Activated T-cell treated with anti-CD3 and anti-CD28 coated beads for 1 hour (primary cell): ENCODE measurements around the gene P4HA3.

ENCODE experiments used
- DNase-seq: peaks from one replicate; pipeline ENCODE4 v3.0.0-alpha.2; 2020; ENCODE audit warnings: low read depth

P4HA3 gene

DNA sequence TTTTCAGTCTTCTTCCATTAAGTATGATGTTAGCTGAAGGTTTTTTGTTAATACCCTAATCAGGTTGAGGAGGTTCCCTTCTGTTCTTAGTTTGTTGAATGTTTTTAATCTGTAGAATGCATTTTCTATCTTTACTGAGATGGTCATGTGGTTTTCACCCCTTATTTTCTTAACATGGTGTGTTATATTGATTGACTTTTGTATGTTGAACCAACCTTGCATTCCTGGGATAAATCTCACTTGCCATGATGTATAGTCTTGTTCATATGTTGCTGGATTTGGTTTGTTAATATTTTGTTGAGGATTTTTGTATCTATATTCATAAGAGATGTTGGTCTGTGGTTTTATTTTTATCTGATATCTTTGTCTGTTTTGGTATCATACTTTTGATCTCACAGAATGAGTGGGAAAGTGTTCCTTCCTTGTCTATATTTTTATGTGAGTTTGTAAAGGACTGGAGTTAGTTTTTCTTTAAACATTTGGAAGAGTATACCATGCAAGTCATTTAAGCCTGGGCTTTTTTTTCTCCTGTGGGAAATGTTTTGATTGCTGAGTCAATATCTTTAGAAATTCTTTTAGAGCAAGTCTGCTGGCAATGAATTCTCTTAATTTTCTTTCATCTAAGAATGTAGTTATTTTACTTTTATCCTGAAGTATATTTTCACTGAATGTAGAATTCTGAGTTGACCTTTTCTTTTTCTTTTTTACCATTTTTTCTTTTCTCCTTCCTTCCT, 5.5 kb upstream of the P4HA3 start:
- no peak for DNase-seq

DNA sequence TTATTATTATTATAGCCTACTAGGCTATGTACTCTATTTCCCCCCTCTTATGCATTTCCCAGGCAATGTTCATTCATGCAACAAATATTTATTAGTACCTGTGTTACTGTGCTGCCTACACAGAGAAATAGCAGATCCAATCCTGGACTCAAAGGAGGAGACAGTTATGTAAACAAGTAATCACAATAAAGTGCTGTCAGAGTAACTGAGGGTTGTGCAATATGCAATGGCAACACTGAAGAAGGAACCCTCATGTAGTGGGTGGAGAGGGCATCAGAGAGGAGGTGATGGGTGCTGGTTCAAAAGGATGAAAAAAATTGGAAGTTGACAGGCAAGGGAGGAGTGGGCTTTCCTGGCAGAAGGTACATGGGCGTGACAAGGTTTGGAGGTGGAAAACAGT, 886 bp upstream of the P4HA3 start:
- DNase-seq: no peak

DNA sequence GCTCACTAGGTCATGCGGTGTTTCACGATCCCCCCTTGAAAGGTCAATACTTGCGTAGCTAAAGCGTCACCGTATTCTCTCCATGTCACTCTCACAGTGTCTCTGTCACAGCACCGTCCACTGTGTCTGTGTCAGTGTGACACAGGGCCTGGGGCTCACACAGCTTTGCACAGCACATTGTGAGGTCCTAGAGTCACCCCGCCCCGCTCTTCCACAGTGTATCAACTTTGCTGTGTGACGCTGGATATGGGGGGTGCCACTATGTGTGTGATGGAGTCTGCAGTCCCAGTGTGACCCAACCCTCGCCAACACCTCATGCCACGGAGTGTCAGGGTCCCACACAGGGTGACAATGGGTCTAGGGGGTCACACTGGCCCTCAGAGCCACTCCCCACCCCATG, 583 bp downstream of the P4HA3 start:
- DNase-seq: no peak

GRCh38 chr11:74307434-74307833, 4.0 kb downstream of the P4HA3 start:
- no peak for DNase-seq

- DNase-seq: no peak
Measured at GRCh38 chr11:74306435-74307175, 4.8 kb downstream of the P4HA3 start.

- no peak for DNase-seq
Measured at GRCh38 chr11:74299015-74299414, 12.4 kb downstream of the P4HA3 start.

DNA sequence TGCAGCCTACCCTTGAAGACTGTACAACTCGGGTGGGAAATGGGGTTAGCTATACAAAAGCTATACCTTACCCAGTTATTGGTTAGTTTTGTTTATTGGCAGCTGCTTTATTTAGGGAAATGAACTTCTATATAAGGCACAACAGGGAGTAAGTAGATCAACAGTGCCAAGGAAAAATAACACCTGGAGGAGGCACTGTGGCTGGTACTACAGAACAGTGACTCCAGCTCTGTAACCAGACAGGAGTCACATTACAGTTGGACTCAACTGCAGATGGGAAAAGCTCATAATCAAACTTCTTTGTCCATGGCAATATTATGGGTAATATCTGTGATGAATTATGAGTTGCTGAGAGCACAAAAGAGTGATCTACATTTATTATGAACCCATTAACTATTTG, 14.0 kb downstream of the P4HA3 start:
- DNase-seq: no peak

GRCh38 chr11:74288911-74289310, 22.5 kb downstream of the P4HA3 start:
- no peak for DNase-seq

- DNase-seq: no peak
Measured at GRCh38 chr11:74288161-74288560, 23.3 kb downstream of the P4HA3 start.

- no peak for DNase-seq
Measured at GRCh38 chr11:74284466-74284865, 27.0 kb downstream of the P4HA3 start.

DNA sequence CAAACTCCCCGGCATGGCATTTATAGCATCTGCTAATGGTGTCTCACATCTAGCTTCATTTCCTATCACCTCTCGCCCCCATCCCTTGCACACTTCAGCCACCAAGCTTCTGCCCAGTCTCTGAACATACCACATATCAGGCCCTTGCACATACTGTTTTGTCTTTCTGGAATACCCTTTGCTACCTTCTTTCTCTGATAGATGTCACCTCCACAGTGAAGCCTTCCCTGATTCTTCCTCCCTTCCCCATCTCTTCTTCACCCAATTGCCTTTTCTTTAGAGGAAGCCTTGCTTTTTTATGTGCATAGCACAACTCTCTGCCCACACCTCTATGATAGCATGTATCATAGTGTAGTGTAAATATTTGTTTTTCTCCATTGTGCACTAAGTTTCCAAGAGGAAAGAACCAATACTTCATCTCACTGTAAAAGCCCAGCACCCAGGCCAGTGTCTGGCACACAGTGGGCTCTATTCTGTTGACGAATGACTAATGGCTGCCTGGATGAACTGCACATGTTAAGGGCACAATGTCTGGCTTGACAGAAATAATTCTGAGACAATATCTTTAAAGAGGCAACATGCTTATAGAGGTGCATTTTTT, 27.8 kb downstream of the P4HA3 start:
- DNase-seq: no peak

GRCh38 chr11:74282914-74283371, 28.5 kb downstream of the P4HA3 start:
- DNase-seq: no peak

- no peak for DNase-seq
Measured at GRCh38 chr11:74282421-74282820, 29.0 kb downstream of the P4HA3 start.

DNA sequence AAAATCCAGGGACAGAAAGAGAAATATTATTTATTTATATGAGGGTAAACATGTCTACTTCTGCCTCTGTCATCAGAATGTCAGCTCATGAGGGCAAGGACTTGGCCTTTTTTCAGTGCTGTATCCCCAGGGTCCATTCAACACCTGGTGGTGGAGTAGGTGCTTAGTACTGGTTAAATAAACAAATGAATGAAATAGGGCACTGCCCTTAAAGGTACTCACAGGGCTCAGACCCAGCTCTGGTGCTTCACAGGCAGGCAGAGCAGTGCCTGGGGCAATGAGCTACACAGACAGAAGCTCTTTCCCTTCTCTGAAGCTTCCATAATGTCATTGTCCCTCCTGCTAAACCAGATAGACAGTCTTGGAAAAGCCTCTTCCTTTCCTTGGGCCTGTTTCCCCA, 30.9 kb downstream of the P4HA3 start:
- DNase-seq: no peak

DNA sequence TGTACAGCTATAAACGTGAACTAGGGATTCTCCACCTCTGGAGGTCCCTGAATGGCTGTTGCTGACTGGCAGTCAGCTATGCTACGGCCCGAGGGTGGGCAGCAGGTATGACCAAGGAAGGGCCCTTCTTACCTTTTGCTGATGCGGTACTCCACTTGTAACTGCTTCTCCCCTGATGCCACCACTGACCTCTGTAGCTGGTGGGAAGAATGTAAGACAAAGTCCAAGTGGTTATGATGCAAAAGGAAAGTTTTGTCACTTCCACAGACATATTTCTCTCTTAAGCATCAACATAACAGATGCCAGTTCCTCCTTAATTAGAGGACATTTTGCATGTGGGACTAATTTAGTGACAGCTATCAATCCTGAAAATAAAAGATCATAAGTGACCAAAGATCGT, 32.2 kb downstream of the P4HA3 start:
- no peak for DNase-seq

DNA sequence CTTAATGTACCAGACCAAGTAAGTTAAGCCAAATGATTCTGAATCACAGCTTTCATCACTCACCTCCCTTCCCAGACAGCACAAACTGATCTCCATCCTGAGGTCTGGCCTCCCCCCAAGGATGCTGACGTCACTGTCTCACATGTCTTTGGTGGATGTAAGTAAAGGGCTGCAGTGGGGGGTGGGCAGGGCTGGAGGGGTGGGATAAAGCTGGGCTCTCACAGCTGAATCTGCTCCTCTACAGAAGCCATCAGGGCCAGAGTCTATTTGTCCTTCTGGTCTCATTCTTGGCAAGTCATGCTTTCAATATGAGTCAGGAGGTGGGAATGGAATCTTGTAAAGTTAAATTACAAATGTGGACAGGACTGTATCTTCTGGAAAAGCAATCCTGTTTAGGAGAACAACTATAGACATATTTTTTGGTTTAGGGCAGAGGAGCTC, 32.7 kb downstream of the P4HA3 start:
- no peak for DNase-seq

GRCh38 chr11:74278103-74278502, 33.3 kb downstream of the P4HA3 start:
- DNase-seq: no peak

DNA sequence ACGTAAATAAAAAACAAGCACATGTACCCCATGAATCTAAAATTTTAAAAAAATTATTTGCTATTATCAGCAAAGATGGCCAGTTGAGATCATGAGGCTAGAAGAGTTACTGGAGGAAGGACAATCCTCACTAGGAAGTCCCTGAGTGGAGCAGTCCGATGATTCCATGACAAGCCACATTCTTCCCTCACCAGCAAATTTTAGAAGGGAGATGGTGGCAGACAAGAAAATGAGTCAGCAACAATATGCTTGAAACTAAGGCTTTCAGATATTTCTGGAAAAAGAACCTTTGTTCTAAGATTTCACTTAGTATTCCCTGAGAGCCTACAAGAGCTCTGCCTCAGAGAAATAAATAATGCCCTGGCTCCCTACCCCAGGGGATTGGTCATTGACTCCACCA, 34.9 kb downstream of the P4HA3 start:
- DNase-seq: no peak

DNA sequence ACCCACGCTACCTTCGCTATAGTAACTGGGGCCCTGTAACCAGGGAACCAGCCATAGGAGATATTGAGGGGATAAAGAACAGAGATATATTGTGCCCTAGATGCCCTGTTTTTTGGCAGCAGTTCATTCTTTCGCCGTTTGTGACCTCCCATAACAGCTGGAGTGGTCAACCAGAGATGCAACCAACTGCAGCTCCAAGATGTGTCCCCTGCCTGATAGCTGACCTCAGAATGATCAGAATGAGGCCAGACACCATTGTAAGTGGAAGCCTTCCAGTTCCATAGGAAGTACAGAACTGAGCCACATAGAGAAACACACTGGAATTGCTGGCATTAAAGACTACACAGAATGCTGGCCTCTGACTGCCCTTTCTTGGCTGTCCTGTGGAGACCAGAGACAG, 39.2 kb downstream of the P4HA3 start:
- no peak for DNase-seq

- DNase-seq: no peak
Measured at GRCh38 chr11:74269161-74269811, 42.2 kb downstream of the P4HA3 start.

DNA sequence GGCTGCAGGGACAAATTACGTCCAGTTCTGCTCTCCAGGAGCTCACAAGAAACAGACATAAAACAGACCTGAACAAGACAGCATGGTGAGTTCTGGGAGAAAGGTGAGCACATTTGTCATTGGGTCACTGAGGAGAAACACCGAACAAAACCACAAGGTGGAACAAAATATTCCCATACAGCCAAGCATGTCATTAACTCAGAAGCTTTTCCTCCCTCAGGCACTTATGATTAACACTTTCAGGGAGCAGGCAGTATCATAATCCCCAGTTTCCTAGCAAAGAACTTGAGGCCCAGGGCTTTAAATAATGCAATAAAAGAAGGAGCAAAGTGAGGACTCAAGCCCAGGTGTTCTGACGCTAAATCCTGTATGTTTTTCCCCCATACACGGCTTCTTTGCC, 43.0 kb downstream of the P4HA3 start:
- no peak for DNase-seq

GRCh38 chr11:74267014-74267413, 44.4 kb downstream of the P4HA3 start:
- no peak for DNase-seq

- no peak for DNase-seq
Measured at GRCh38 chr11:74265256-74265655, 46.2 kb downstream of the P4HA3 start.
